ENCODE data around the gene TPSG1.

DNA sequence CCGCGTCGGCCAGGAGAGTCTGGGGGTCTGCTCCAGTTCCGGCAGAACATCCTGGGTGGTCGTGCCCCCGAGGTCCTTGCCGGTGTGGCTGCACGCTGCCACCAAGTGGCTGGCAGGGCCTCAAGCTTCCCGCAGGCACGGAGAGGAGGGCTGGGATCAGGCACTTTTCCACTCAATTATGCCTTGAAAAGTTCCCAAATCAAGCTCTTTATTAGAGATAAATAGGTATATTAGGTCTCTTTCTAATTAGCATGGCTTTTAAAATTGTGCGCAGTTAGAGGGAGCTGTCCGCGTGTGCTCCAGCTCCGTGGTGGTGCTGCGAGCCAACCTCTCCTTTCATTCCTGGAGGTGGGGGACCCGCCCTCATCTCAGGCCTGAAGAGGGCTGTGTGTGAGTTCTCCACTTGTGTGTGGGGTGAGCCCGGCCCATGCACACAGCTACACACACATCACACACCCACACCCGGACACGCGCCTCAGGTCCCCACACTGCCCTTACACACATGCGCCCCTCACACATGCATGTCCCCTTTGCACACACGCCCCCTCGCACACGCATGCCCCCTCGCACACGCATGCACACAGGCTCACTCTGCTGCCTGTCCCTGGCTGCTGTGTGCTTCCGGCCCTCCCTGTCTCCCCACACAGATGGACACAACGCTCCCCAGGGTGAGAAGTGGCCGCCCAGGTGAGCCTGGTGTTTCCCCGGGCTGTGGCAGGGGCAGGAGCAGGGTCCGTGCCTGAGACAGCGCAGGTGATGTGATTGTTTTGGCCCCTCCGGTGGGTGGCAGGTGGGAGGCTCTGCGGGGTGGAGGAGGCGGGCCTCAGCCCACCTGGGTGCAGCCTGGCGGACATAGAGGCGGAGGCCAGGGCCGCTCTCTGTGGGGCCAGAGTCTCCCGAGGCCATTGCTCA, 43.4 kb downstream of the TPSG1 start:
- TF ChIP-seq EZH2 (optimal IDR thresholded peaks at IDR 0.05; ENCODE audit: low read depth, low read length) (no peak), EZH2phosphoT487 (IDR thresholded peaks at IDR 0.05; ENCODE audit: low read length) (no peak)
- TF ChIP-seq, protein P1, sequence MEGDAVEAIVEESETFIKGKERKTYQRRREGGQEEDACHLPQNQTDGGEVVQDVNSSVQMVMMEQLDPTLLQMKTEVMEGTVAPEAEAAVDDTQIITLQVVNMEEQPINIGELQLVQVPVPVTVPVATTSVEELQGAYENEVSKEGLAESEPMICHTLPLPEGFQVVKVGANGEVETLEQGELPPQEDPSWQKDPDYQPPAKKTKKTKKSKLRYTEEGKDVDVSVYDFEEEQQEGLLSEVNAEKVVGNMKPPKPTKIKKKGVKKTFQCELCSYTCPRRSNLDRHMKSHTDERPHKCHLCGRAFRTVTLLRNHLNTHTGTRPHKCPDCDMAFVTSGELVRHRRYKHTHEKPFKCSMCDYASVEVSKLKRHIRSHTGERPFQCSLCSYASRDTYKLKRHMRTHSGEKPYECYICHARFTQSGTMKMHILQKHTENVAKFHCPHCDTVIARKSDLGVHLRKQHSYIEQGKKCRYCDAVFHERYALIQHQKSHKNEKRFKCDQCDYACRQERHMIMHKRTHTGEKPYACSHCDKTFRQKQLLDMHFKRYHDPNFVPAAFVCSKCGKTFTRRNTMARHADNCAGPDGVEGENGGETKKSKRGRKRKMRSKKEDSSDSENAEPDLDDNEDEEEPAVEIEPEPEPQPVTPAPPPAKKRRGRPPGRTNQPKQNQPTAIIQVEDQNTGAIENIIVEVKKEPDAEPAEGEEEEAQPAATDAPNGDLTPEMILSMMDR (IDR thresholded peaks at IDR 0.05; ENCODE audit: low read length), result no peak
